ENCODE results near the gene KHDRBS1. TPM values are rescaled to one million over a fixed set of nuclear protein-coding genes. Genes with fewer than 3 reads are reported as not detected.

Gene KHDRBS1
- total and polyA plus RNA-seq, 9 of the 15 experiments (the other 6 are each of a cell fraction or from before 2014, with no cell fraction given): 48.4 to 257 (median 114) TPM

- TF ChIP-seq CLOCK (CRISPR knock-in tag; IDR thresholded peaks at IDR 0.05; ENCODE audit: borderline replicate concordance): peak; percentile 95
- peak; percentile 97 for TF ChIP-seq MGA (IDR thresholded peaks at IDR 0.05)
- TF ChIP-seq JUN (IDR thresholded peaks at IDR 0.05; ENCODE audit: borderline replicate concordance, low read depth, low read length): peak; percentile 62; the same call in 1 of the 2 replicates
- no peak for TF ChIP-seq JUN (CRISPR knock-in tag; IDR thresholded peaks at IDR 0.05; ENCODE audit: borderline replicate concordance)
- TF ChIP-seq ELF4 (CRISPR knock-in tag; IDR thresholded peaks at IDR 0.05): peak; percentile 94
- TF ChIP-seq NFIC (IDR thresholded peaks at IDR 0.05): no peak; the same call in none of the 2 replicates
- peak; percentile 12 for TF ChIP-seq PHF20 (IDR thresholded peaks at IDR 0.05; ENCODE audit: partially characterized antibody)
- peak; percentile 86 for TF ChIP-seq POLR2H (tag; IDR thresholded peaks at IDR 0.05; ENCODE audit: low read depth)
- 0 out of 2 replicates have a peak, but pooled peaks have one; percentile 11 for TF ChIP-seq SPI1 (IDR thresholded peaks at IDR 0.05; ENCODE audit: borderline replicate concordance, low read depth, low read length)
Observed at GRCh38 chr1:32013386-32014198, at the start of gene KHDRBS1 (continued).

Data from K562 (cell line).